Gastrocnemius medialis (tissue), 4 donors: ENCODE data around the gene PIAS2.

Experiments
- CTCF ChIP-seq, 5 experiments: fragments of 450-650 bp in 3 of 5; fragments of 200-600 bp in 2 of 5; sonication (generic) in 2 of 5; IDR thresholded peaks in 4 of 5; conservative IDR thresholded peaks in 1 of 5; 1 replicate in 4 of 5; 2 replicates in 1 of 5; pipeline ENCODE4 v1.5.1; 2016 to 2019; ENCODE audit warnings: antibody characterized with exemption in 5 of 5, mild to moderate bottlenecking in 3 of 5, moderate library complexity in 3 of 5
- POLR2A ChIP-seq, 2 donors: fragments of 450-650 bp; IDR thresholded peaks; one replicate each; pipeline ENCODE4 v1.6.1; 2017; ENCODE audit warnings: antibody characterized with exemption in 2 of 2, mild to moderate bottlenecking in 2 of 2, moderate library complexity in 2 of 2

GRCh38 chr18:46858290-46858689, 59.0 kb downstream of the PIAS2 start:
- TF ChIP-seq CTCF (IDR thresholded peaks at IDR 0.05 in 4 of 5, conservative IDR thresholded peaks at IDR 0.05 in 1 of 5), result no peak
- TF ChIP-seq POLR2A (IDR thresholded peaks at IDR 0.05), result no peak
